Endothelial cell of umbilical vein (primary cell): ENCODE measurements around the gene TRIM56. TPM values are rescaled to one million over a fixed set of nuclear protein-coding genes. Genes with fewer than 3 reads are reported as not detected.

Experiments
- BruUV-seq: library from RNA; stranded (reverse); fragments of 400-500 nt; replicated peaks from 2 replicates; lab custom pipeline; 2021; lab: Mats Ljungman, UMichigan
- CTCF ChIA-PET: fragments of 300-600, 350-600 bp; sonication (Branson Sonifier 250); formaldehyde crosslinking; loops from one replicate; lab custom pipeline; 2021; ENCODE audit warnings: antibody characterized with exemption, inconsistent platforms; lab: Charles Lee
- POLR2A ChIA-PET: fragments of 300-600, 350-600 bp; sonication (Branson Sonifier 250); formaldehyde crosslinking; loops from one replicate; lab custom pipeline; 2021; ENCODE audit warnings: antibody characterized with exemption, inconsistent platforms; lab: Charles Lee
- DNase-seq: peaks from one replicate; pipeline ENCODE4 v3.0.0-alpha.2; 2011; ENCODE audit warnings: low read depth, low spot score
- FAIRE-seq: peaks from 2 replicates; lab custom pipeline; 2011; peaks lifted over from hg19 to GRCh38; lab: Jason Lieb, UNC
- H2AFZ ChIP-seq: 2 replicates; pipeline ENCODE4 v1.6.0; 2012; ENCODE audit warnings: low read depth, low read length, control low read depth, inconsistent platforms
- H3K27ac ChIP-seq: 2 replicates; pipeline ENCODE4 v1.5.1; 2011; ENCODE audit warnings: low read depth, mild to moderate bottlenecking, control low read depth, low read length, moderate library complexity; ENCODE audit not compliant: insufficient read depth
- H3K27me3 ChIP-seq, 2 experiments: 2 replicates each; pipeline versions ENCODE4 v1.6.0 to v1.6.1; 2011; ENCODE audit warnings: low read length in 2 of 2, mixed read lengths in 1 of 2; ENCODE audit not compliant: control insufficient read depth in 2 of 2, insufficient read depth in 2 of 2
- H3K36me3 ChIP-seq, 2 experiments: 2 replicates in 1 of 2; 3 replicates in 1 of 2; pipeline ENCODE4 v1.5.1; 2011; ENCODE audit warnings: low read length in 2 of 2, mild to moderate bottlenecking in 1 of 2, moderate library complexity in 1 of 2; ENCODE audit not compliant: control insufficient read depth in 2 of 2, insufficient read depth in 2 of 2; ENCODE audit errors: extremely low read depth in 1 of 2
- H3K4me1 ChIP-seq: 3 replicates; pipeline ENCODE4 v1.5.1; 2011; ENCODE audit warnings: mild to moderate bottlenecking, low read length; ENCODE audit not compliant: control insufficient read depth, insufficient read depth; ENCODE audit errors: extremely low read depth
- H3K4me2 ChIP-seq: 2 replicates; pipeline ENCODE4 v1.6.1; 2011; ENCODE audit warnings: low read length, control low read depth, mixed read lengths; ENCODE audit not compliant: insufficient read depth
- H3K4me3 ChIP-seq, 3 experiments: fragments of 200-600 bp in 1 of 3; sonication (generic), shearing (Covaris generic) in 1 of 3; replicated peaks in 1 of 3; 2 replicates each; pipeline ENCODE4 v1.5.1; 2011 to 2016; ENCODE audit warnings: control low read depth in 3 of 3, low read length in 3 of 3, mild to moderate bottlenecking in 2 of 3, inconsistent platforms in 1 of 3, low read depth in 1 of 3, moderate library complexity in 1 of 3; ENCODE audit not compliant: insufficient read depth in 1 of 3
- H3K79me2 ChIP-seq: 2 replicates; pipeline ENCODE4 v1.6.0; 2012; ENCODE audit warnings: low read length, inconsistent platforms; ENCODE audit not compliant: control insufficient read depth, insufficient read depth
- H3K9ac ChIP-seq: replicated peaks from 2 replicates; pipeline ENCODE3; 2011; ENCODE audit warnings: low read length, control low read depth; ENCODE audit not compliant: insufficient read depth; ENCODE audit errors: extremely low read depth
- H3K9me1 ChIP-seq: replicated peaks from 3 replicates; pipeline ENCODE4 v1.6.0; 2011; ENCODE audit warnings: mild to moderate bottlenecking, low read length; ENCODE audit not compliant: control insufficient read depth, insufficient read depth; ENCODE audit errors: extremely low read depth
- H3K9me3 ChIP-seq: replicated peaks from 2 replicates; pipeline ENCODE4 v1.5.1; 2012; ENCODE audit warnings: low read length, inconsistent platforms; ENCODE audit not compliant: control insufficient read depth, insufficient read depth
- H4K20me1 ChIP-seq: replicated peaks from 2 replicates; pipeline ENCODE3; 2011; ENCODE audit warnings: mild to moderate bottlenecking, low read length; ENCODE audit not compliant: control insufficient read depth, insufficient read depth; ENCODE audit errors: extremely low read depth
- CTCF ChIP-seq, 2 donors: IDR thresholded peaks; 1 replicate in 1 of 2; 2 replicates in 1 of 2; pipeline ENCODE4 v1.5.1; 2011; ENCODE audit warnings: low read length in 2 of 2, mild to moderate bottlenecking in 2 of 2, moderate library complexity in 2 of 2, control low read depth in 1 of 2, inconsistent platforms in 1 of 2, low read depth in 1 of 2; ENCODE audit not compliant: insufficient read depth in 1 of 2; ENCODE audit errors: extremely low read depth in 1 of 2
- EZH2 ChIP-seq: IDR thresholded peaks from 2 replicates; pipeline ENCODE4 v1.6.1; 2012; ENCODE audit warnings: borderline replicate concordance, low read depth, mild to moderate bottlenecking, moderate library complexity, low read length, inconsistent platforms; ENCODE audit not compliant: severe bottlenecking
- FOS ChIP-seq: IDR thresholded peaks from 2 replicates; pipeline ENCODE4 v1.6.1; 2011; ENCODE audit warnings: mild to moderate bottlenecking, low read length, moderate library complexity, borderline replicate concordance; ENCODE audit not compliant: insufficient read depth
- GATA2 ChIP-seq: IDR thresholded peaks from 2 replicates; pipeline ENCODE4 v1.7.0; 2011; ENCODE audit warnings: low read depth, mild to moderate bottlenecking, moderate library complexity, mixed read lengths, low read length; ENCODE audit not compliant: insufficient read length, insufficient read depth
- JUN ChIP-seq: IDR thresholded peaks from 2 replicates; pipeline ENCODE4 v1.6.1; 2011; ENCODE audit warnings: borderline replicate concordance, low read depth; ENCODE audit not compliant: insufficient read length, insufficient read depth
- MAX ChIP-seq: IDR thresholded peaks from 2 replicates; pipeline ENCODE4 v1.6.1; 2011; ENCODE audit not compliant: insufficient read depth, insufficient read length
- MYC ChIP-seq: IDR thresholded peaks from one replicate; pipeline ENCODE4 v1.6.1; 2011; ENCODE audit warnings: mild to moderate bottlenecking, low read depth, low read length
- POLR2A ChIP-seq: IDR thresholded peaks from 2 replicates; pipeline ENCODE4 v1.6.1; 2012; ENCODE audit warnings: low read depth, mild to moderate bottlenecking, control low read depth, low read length
- POLR2AphosphoS5 ChIP-seq: IDR thresholded peaks from 2 replicates; pipeline ENCODE4 v1.6.1; 2012; ENCODE audit warnings: low read depth, mild to moderate bottlenecking, control low read depth, low read length, moderate library complexity; ENCODE audit not compliant: insufficient read depth
- dilution Hi-C: fragments of 300-500 bp; cut with MboI; formaldehyde crosslinking; loops from one replicate; pipeline ENCODE4 v1.15.0; 2019; ENCODE audit warnings: low sequenced_read_pairs; ENCODE audit not compliant: extremely low pct_ligation_motif_present
- intact Hi-C: fragments of 100-400 bp; cut with micrococcal nuclease; formaldehyde crosslinking; loops from one replicate; pipeline ENCODE4 v1.10.0; 2022
- polyA plus RNA-seq, 4 experiments: library from polyadenylated mRNA; depleted of rRNA in 3 of 4; stranded (reverse) in 3 of 4; unstranded in 1 of 4; fragments of >200 nt; gene quantifications; 2 replicates each; pipeline versions ENCODE4 v1.2.1 to v1.2.3, GENCODE V29; 2011 to 2012; ENCODE audit warnings: missing spikeins in 1 of 4
- total RNA-seq: library from RNA; stranded (reverse); gene quantifications from 2 replicates; pipeline ENCODE4 v1.2.3, GENCODE V29; 2021

The TRIM56 gene
- total and polyA plus RNA-seq, 2 donors (not counting 3 experiments of a cell fraction or from before 2014, with no cell fraction given) = 2.3 to 25.1 TPM

- Histone ChIP-seq H3K27ac (no peak overlapping the region), H3K4me1 (peaks cover 10% of the 10 kb centered on the region), H4K20me1 (no peaks in the 10 kb centered on the region), H3K27me3 (no peaks in the 10 kb centered on the region), H2AFZ (no peak overlapping the region), H3K79me2 (peaks cover 6% of the 10 kb centered on the region), H3K4me2 (no peak overlapping the region), H3K9ac (no peak overlapping the region), H3K4me3 (no peak overlapping the region), H3K36me3 (no peaks in the 10 kb centered on the region), H3K9me1 (no peaks in the 10 kb centered on the region), H3K9me3 (no peaks in the 10 kb centered on the region)
- dilution Hi-C loops (no loop called here), intact Hi-C loops (no loop called here)
- FAIRE-seq (no peak), DNase-seq (peak; percentile 69)
- CTCF ChIA-PET = interaction anchor here (1.0 to 1.8 kb wide), 4 partner anchors 13 to 111 kb away, joined by 3 to 6 read pairs (median 4); no protein-coding TSS in a partner anchor
- BruUV-seq = no TSS peak
- TF ChIP-seq MAX (no peak), CTCF (IDR thresholded peaks at IDR 0.05; ENCODE audit: extremely low read depth in 1 of 2, insufficient read depth in 1 of 2, low read depth in 1 of 2, low read length in 2 of 2) (no peak), EZH2 (no peak), JUN (no peak), POLR2A (no peak)
- POLR2A ChIA-PET = no interaction called here
These were observed 3.8 kb upstream of the TRIM56 start for GRCh38 chr7:101081432-101081831.

- ChIA-PET CTCF (interaction anchor here (1.5 to 2.7 kb wide), 5 partner anchors 7 to 53 kb away, joined by 5 to 22 read pairs (median 7); partner anchors contain the start of gene SERPINE1), POLR2A (interaction anchor here (0.7 to 2.1 kb wide), 5 partner anchors 10 to 49 kb away, joined by 3 to 18 read pairs (median 5); partner anchors contain the start of gene SERPINE1)
- Histone ChIP-seq H3K4me2 (peak overlapping the region; percentile 85), H3K27ac (no peak overlapping the region), H3K9me1 (no peaks in the 10 kb centered on the region), H2AFZ (peak overlapping the region; percentile 83), H3K9me3 (no peaks in the 10 kb centered on the region), H3K4me3 (peak overlapping the region in 1 of 3 experiments; percentile 71), H3K4me1 (peaks cover 12% of the 10 kb centered on the region), H3K9ac (no peak overlapping the region), H4K20me1 (no peaks in the 10 kb centered on the region), H3K27me3 (no peaks in the 10 kb centered on the region), H3K79me2 (peaks cover 34% of the 10 kb centered on the region), H3K36me3 (peaks cover 0 to 5% of the 10 kb centered on the region in 2 experiments)
- intact Hi-C loops = loop anchor here (1.0 kb wide), 1 partner anchor 53 kb away; no protein-coding TSS in a partner anchor
- FAIRE-seq (peak; percentile 21), DNase-seq (no peak)
- no TSS peak for BruUV-seq
- TF ChIP-seq POLR2A (no peak), POLR2AphosphoS5 (no peak), EZH2 (no peak), FOS (no peak), CTCF (IDR thresholded peaks at IDR 0.05; ENCODE audit: extremely low read depth in 1 of 2, insufficient read depth in 1 of 2, low read depth in 1 of 2, low read length in 2 of 2) (no peak), JUN (no peak), MYC (no peak), MAX (no peak), GATA2 (no peak)
- dilution Hi-C loops = no loop called here
These were observed 468 bp upstream of the TRIM56 start for GRCh38 chr7:101084865-101085161.
